HL-60 (cell line): Measurements from ENCODE around the gene ALLC.

Experiments
- DNase-seq, 2 experiments: peaks; one replicate each; pipeline ENCODE4 v3.0.0-alpha.2; 2010 to 2020; ENCODE audit warnings: low read depth in 1 of 2, low spot score in 1 of 2
- H3K27ac ChIP-seq: fragments of 250-450 bp; sonication (Bioruptor Pico); replicated peaks from 2 replicates; pipeline ENCODE4 v1.5.1; 2020; ENCODE audit warnings: mild to moderate bottlenecking, moderate library complexity
- H3K27me3 ChIP-seq: fragments of 250-450 bp; sonication (Bioruptor Pico); 2 replicates; pipeline ENCODE4 v1.5.1; 2021; ENCODE audit warnings: mild to moderate bottlenecking, moderate library complexity; ENCODE audit not compliant: insufficient read depth, poor library complexity, severe bottlenecking
- H3K4me3 ChIP-seq: replicated peaks from 2 replicates; pipeline ENCODE4 v1.5.1; 2011; ENCODE audit warnings: mild to moderate bottlenecking, control low read depth, low read length; ENCODE audit not compliant: insufficient read depth
- CTCF ChIP-seq: IDR thresholded peaks from one replicate; pipeline ENCODE4 v1.5.1; 2011; ENCODE audit warnings: low read length, control low read depth, inconsistent platforms; ENCODE audit not compliant: insufficient read depth
- GABPA ChIP-seq: IDR thresholded peaks from 2 replicates; pipeline ENCODE4 v1.6.1; 2012; ENCODE audit warnings: low read depth
- POLR2AphosphoS5 ChIP-seq: IDR thresholded peaks from 2 replicates; pipeline ENCODE4 v1.6.1; 2012; ENCODE audit warnings: low read depth
- REST ChIP-seq: IDR thresholded peaks from 2 replicates; pipeline ENCODE4 v1.6.1; 2012; ENCODE audit warnings: low read depth; ENCODE audit not compliant: insufficient replicate concordance
- SPI1 ChIP-seq: IDR thresholded peaks from 2 replicates; pipeline ENCODE4 v1.6.1; 2012; ENCODE audit warnings: low read depth, mild to moderate bottlenecking, borderline replicate concordance

ALLC gene

GRCh38 chr2:3742743-3743508 lies 84.9 kb downstream of the ALLC start:
- H3K27ac ChIP-seq, result no peak overlapping the region
- no peak overlapping the region for H3K4me3 ChIP-seq
- DNase-seq, result no peak
- H3K27me3 ChIP-seq, result no peaks in the 10 kb centered on the region
- TF ChIP-seq REST (no peak), SPI1 (no peak), GABPA (no peak), CTCF (no peak), POLR2AphosphoS5 (no peak)

GRCh38 chr2:3743951-3744555 lies 86.1 kb downstream of the ALLC start:
- TF ChIP-seq GABPA (no peak), POLR2AphosphoS5 (no peak), REST (no peak), CTCF (no peak), SPI1 (no peak)
- no peak overlapping the region for H3K27ac ChIP-seq
- H3K27me3 ChIP-seq, result no peaks in the 10 kb centered on the region
- no peak overlapping the region for H3K4me3 ChIP-seq
- no peak for DNase-seq

GRCh38 chr2:3745920-3746319 lies 87.9 kb downstream of the ALLC start:
- Histone ChIP-seq H3K27me3 (no peaks in the 10 kb centered on the region), H3K27ac (no peak overlapping the region), H3K4me3 (no peak overlapping the region)
- no peak for TF ChIP-seq REST
- TF ChIP-seq CTCF, result no peak
- no peak for TF ChIP-seq GABPA
- no peak for TF ChIP-seq POLR2AphosphoS5
- no peak for TF ChIP-seq SPI1
- DNase-seq, result no peak
